K562 (cell line): ENCODE results near the gene TFAP2A. TPM values are rescaled to one million over a fixed set of nuclear protein-coding genes. Genes with fewer than 3 reads are reported as not detected.
A peak's percentile ranks its signal among the peaks of the same experiment; 100 is the strongest.

ENCODE experiments used
- ATAC-seq: fragments of 200-7000 bp; cut with Tn5 transposase; 3 replicates; pipeline ENCODE4 v1.9.1; 2020; ENCODE audit warnings: moderate library complexity
- BruUV-seq: library from RNA; stranded (reverse); fragments of 400-500 nt; replicated peaks from 2 replicates; lab custom pipeline; 2021; lab: Mats Ljungman, UMichigan
- CTCF ChIA-PET: fragments of 300-600 bp; formaldehyde crosslinking; extraction: SDS; loops from one replicate; lab custom pipeline; 2021; ENCODE audit warnings: low intra/inter-chr PET ratio; lab: Yijun Ruan, JAX
- POLR2A ChIA-PET: fragments of 300-600, 350-650 bp; sonication (Branson Sonifier 250); formaldehyde crosslinking; extraction: SDS; loops from one replicate; lab custom pipeline; 2021; ENCODE audit warnings: antibody characterized with exemption, inconsistent platforms; lab: Yijun Ruan, JAX
- DNase-seq, 4 experiments: peaks; one replicate each; pipeline versions ENCODE4 v3.0.0 to v3.0.0-alpha.2; 2011 to 2018; ENCODE audit warnings: low spot score in 3 of 4, mixed read lengths in 3 of 4; ENCODE audit errors: extremely low read depth in 1 of 4
- FAIRE-seq: peaks from 2 replicates; lab custom pipeline; 2011; peaks lifted over from hg19 to GRCh38; lab: Jason Lieb, UNC
- H2AFZ ChIP-seq: 2 replicates; pipeline ENCODE4 v1.6.0; 2011; ENCODE audit warnings: low read depth, low read length, control low read depth, inconsistent platforms
- H3K27ac ChIP-seq: fragments of 200-600 bp; 3 replicates; pipeline ENCODE4 v1.8.0; 2011; ENCODE audit warnings: low read depth, mild to moderate bottlenecking, control low read depth, inconsistent platforms, low read length, moderate library complexity, mixed read lengths; ENCODE audit errors: extremely low read depth
- H3K27me3 ChIP-seq, 2 experiments: fragments of 300-600 bp in 1 of 2; 2 replicates in 1 of 2; 3 replicates in 1 of 2; pipeline versions ENCODE4 v1.6.0 to v1.8.0; 2011; ENCODE audit warnings: inconsistent platforms in 2 of 2, low read length in 2 of 2, mild to moderate bottlenecking in 1 of 2, mixed read lengths in 1 of 2, moderate library complexity in 1 of 2; ENCODE audit not compliant: control insufficient read depth in 2 of 2, insufficient read depth in 2 of 2
- H3K36me3 ChIP-seq: fragments of 300-600 bp; 3 replicates; pipeline ENCODE4 v1.8.0; 2011; ENCODE audit warnings: mild to moderate bottlenecking, low read length, inconsistent platforms; ENCODE audit not compliant: control insufficient read depth, insufficient read depth
- H3K4me1 ChIP-seq, 2 experiments: fragments of 200-600 bp in 1 of 2; replicated peaks in 1 of 2; 2 replicates in 1 of 2; 3 replicates in 1 of 2; pipeline versions ENCODE4 v1.5.1 to v1.8.0; 2011; ENCODE audit warnings: inconsistent platforms in 2 of 2, low read length in 2 of 2, mild to moderate bottlenecking in 1 of 2, mixed read lengths in 1 of 2, moderate library complexity in 1 of 2; ENCODE audit not compliant: control insufficient read depth in 2 of 2, insufficient read depth in 2 of 2
- H3K4me2 ChIP-seq: 2 replicates; pipeline ENCODE4 v1.6.1; 2011; ENCODE audit warnings: low read length, control low read depth, inconsistent platforms, mixed read lengths; ENCODE audit not compliant: insufficient read depth
- H3K4me3 ChIP-seq: fragments of 200-600 bp; sonication (generic), shearing (Covaris generic); 2 replicates; pipeline ENCODE4 v1.5.1; 2016; ENCODE audit warnings: control low read depth, inconsistent platforms
- H3K79me2 ChIP-seq: fragments of 200-600 bp; 3 replicates; pipeline ENCODE4 v1.8.0; 2011; ENCODE audit warnings: low read length, inconsistent platforms; ENCODE audit not compliant: control insufficient read depth, insufficient read depth
- H3K9ac ChIP-seq, 2 experiments: 2 replicates each; pipeline versions ENCODE4 v1.6.0 to v1.6.1; 2011; ENCODE audit warnings: low read depth in 2 of 2, low read length in 2 of 2, control low read depth in 1 of 2, inconsistent platforms in 1 of 2, mild to moderate bottlenecking in 1 of 2, mixed read lengths in 1 of 2; ENCODE audit not compliant: insufficient read depth in 1 of 2
- H3K9me1 ChIP-seq: one replicate; pipeline ENCODE4 v1.6.0; 2011; ENCODE audit warnings: inconsistent platforms, mild to moderate bottlenecking, low read length, moderate library complexity; ENCODE audit not compliant: control insufficient read depth, insufficient read depth
- H3K9me3 ChIP-seq: replicated peaks from 2 replicates; pipeline ENCODE4 v1.5.1; 2011; ENCODE audit warnings: low read depth, low read length, inconsistent platforms; ENCODE audit not compliant: control insufficient read depth, insufficient read depth
- H4K20me1 ChIP-seq: replicated peaks from 2 replicates; pipeline ENCODE4 v1.6.1; 2011; ENCODE audit warnings: low read length, inconsistent platforms, mixed read lengths; ENCODE audit not compliant: control insufficient read depth, insufficient read depth
- ARHGAP35 ChIP-seq: fragments of 450-650 bp; IDR thresholded peaks from 2 replicates; pipeline ENCODE4 v1.6.1; 2018; ENCODE audit not compliant: partially characterized antibody
- BRF1 ChIP-seq: IDR thresholded peaks from 3 replicates; pipeline ENCODE4 v1.6.1; 2011; ENCODE audit warnings: borderline replicate concordance, mild to moderate bottlenecking; ENCODE audit not compliant: insufficient read length; ENCODE audit errors: extremely low read depth
- CBX1 ChIP-seq: sonication (generic); IDR thresholded peaks from 2 replicates; pipeline ENCODE4 v1.6.1; 2016; ENCODE audit warnings: antibody characterized with exemption, low read depth, mild to moderate bottlenecking
- GABPA ChIP-seq: fragments of 200-800 bp; sonication (Bioruptor generic); conservative IDR thresholded peaks from 2 replicates; pipeline ENCODE4 v1.6.1; 2016; ENCODE audit warnings: low read depth, missing genetic modification characterization, missing compliant biosample characterization
- HMG20B ChIP-seq: fragments of 250-450 bp; sonication (Bioruptor Pico); IDR thresholded peaks from 2 replicates; pipeline ENCODE4 v1.5.0; 2021; ENCODE audit warnings: mild to moderate bottlenecking
- HOXB6 ChIP-seq: fragments of 250-450 bp; sonication (Bioruptor Pico); IDR thresholded peaks from 2 replicates; pipeline ENCODE4 v1.5.1; 2022; ENCODE audit warnings: mild to moderate bottlenecking, borderline replicate concordance
- KLF10 ChIP-seq: fragments of 250-450 bp; sonication (Bioruptor Pico); IDR thresholded peaks from 2 replicates; pipeline ENCODE4 v1.6.1; 2021; ENCODE audit warnings: matching md5 sums
- PURB ChIP-seq: sonication (generic); formaldehyde crosslinking; IDR thresholded peaks from 2 replicates; pipeline ENCODE4 v1.9.0; 2021; ENCODE audit warnings: low read depth, mild to moderate bottlenecking, missing genetic modification reagents
- TRIM28 ChIP-seq: fragments of 450-650 bp; IDR thresholded peaks from 2 replicates; pipeline ENCODE4 v1.6.1; 2017
- XRCC5 ChIP-seq: fragments of 200-400 bp; formaldehyde crosslinking; IDR thresholded peaks from 2 replicates; pipeline ENCODE4 v1.6.1; 2017; ENCODE audit warnings: low read depth, mild to moderate bottlenecking, low read length
- ZEB2 ChIP-seq: fragments of 450-650 bp; IDR thresholded peaks from 2 replicates; pipeline ENCODE4 v1.6.1; 2016
- ZNF311 ChIP-seq: fragments of 250-450 bp; sonication (Bioruptor Pico); IDR thresholded peaks from 2 replicates; pipeline ENCODE4 v1.4.0; 2020; ENCODE audit warnings: mild to moderate bottlenecking, moderate library complexity
- WGBS: fragments of 100-300 bp; shearing (Covaris generic); methylation state at CpG from one replicate; pipeline ENCODE4 v1.1.6; 2016; ENCODE audit warnings: low coverage, mixed read lengths; ENCODE audit not compliant: insufficient coverage; ENCODE audit errors: missing lambda C conversion rate; 5-methylcytosine and 5-hydroxymethylcytosine counted together
- in situ Hi-C: fragments of 300-500 bp; cut with MboI; formaldehyde crosslinking; loops from 4 replicates; pipeline ENCODE4 v1.15.0; 2018; ENCODE audit warnings: inconsistent platforms, mixed read lengths
- intact Hi-C: fragments of 100-400 bp; cut with micrococcal nuclease; formaldehyde crosslinking; loops from 2 replicates; pipeline ENCODE4 v1.14.2; 2022
- polyA plus RNA-seq, 8 experiments: library from polyadenylated mRNA; depleted of rRNA in 4 of 8; stranded (reverse) in 5 of 8; unstranded in 3 of 8; fragments of >200 nt; fragmentation: Nextera tagmentation in 2 of 8; fragmentation: Illumina TruSeq in 1 of 8; extraction: Ambion mirVana in 2 of 8; extraction: Trizol in 1 of 8; gene quantifications; 2 replicates each; pipeline versions ENCODE4 v1.2.1 to v1.2.3, GENCODE V29; 2011 to 2014; ENCODE audit warnings: inconsistent platforms in 1 of 8, missing spikeins in 1 of 8
- total RNA-seq, 7 experiments: library from RNA; depleted of rRNA in 6 of 7; stranded (reverse); fragments of >200 nt in 6 of 7; fragmentation: Illumina TruSeq in 2 of 7; extraction: Trizol in 2 of 7; gene quantifications; 2 replicates each; pipeline versions ENCODE4 v1.2.1 to v1.2.3, GENCODE V29; 2011 to 2021; ENCODE audit warnings: low replicate concordance in 1 of 7
- TF ChIP-seq, protein P1 (sequence below): IDR thresholded peaks from 3 replicates; pipeline ENCODE4 v1.6.1; 2011; ENCODE audit warnings: borderline replicate concordance, mild to moderate bottlenecking; ENCODE audit not compliant: insufficient read length, insufficient read depth
- TF ChIP-seq, protein P2 (sequence below): sonication (generic); formaldehyde crosslinking; IDR thresholded peaks from 2 replicates; pipeline ENCODE4 v1.8.0; 2022; ENCODE audit warnings: mild to moderate bottlenecking, missing genetic modification reagents
- TF ChIP-seq, protein P3 (sequence below): sonication (generic); IDR thresholded peaks from 2 replicates; pipeline ENCODE4 v1.6.1; 2016

The TFAP2A gene
- total and polyA plus RNA-seq, 9 of the 15 experiments (the other 6 are each of a cell fraction or from before 2014, with no cell fraction given): 0.14 to 0.53 (median 0.19) TPM; not detected in 1

DNA sequence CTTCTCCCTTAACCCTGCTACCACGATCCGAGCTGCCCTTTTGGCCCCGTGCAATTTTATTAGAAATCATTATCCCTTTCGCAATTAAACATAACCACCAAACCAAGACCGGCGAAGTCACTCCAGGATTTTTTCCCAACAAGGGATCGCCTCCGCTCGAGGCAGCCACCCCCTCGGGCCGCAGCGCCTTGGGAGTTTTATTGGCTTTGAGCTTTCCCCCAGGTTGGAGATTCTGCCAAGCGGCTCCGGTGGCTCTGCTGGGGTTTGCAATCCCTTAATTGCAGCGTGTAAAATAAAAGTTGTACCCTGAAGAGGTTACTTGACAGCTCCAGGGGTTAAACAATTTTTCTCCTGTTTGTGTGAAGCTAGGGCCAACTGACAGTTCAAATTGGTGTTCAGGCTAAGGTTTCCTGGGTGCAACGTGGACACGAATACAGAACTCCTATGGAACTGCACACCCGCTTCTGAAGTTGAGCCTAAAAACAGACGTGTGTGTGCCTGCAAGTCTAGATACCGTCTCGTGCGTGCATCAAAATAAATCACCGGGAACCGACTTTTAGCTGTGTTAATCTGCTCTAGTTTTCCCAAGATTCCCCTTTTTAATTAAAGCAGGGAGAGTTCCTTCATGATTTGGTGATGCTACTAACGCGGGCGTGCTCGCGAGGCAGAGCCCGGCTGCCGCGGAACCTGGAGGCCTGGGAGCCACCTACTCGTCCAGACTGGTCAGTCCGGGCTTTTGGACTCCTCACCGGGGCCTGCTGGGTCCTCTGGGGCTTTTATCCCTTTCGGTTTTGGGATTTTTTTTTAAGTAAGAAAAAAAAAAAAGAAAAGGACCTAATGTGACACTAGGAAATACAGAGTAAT lies 975 bp upstream of the TFAP2A start:
- ATAC-seq (no peak), DNase-seq (no peak), FAIRE-seq (no peak)
- no peak overlapping the region for H2AFZ ChIP-seq
- POLR2A ChIA-PET: interaction anchor here (0.6 to 1.9 kb wide), 4 partner anchors 8 to 1241 kb away, joined by 3 to 7 read pairs (median 3); no protein-coding TSS in a partner anchor
- peak overlapping the region in 1 of 2 experiments; percentile 32; a peak in 1 of 4 replicates for H3K9ac ChIP-seq
- in situ Hi-C loops (no loop called here), intact Hi-C loops (no loop called here)
- H4K20me1 ChIP-seq: no peaks in the 10 kb centered on the region
- H3K36me3 ChIP-seq: no peaks in the 10 kb centered on the region
- 0 out of 2 replicates have a peak, but pooled peaks cover 2% of the 10 kb centered on the region for H3K9me3 ChIP-seq
- no peak overlapping the region for H3K27ac ChIP-seq
- BruUV-seq: no TSS peak
- CTCF ChIA-PET: interaction anchor here (0.6 kb wide), 1 partner anchor 103 kb away, joined by 3 read pairs; no protein-coding TSS in a partner anchor
- H3K4me3 ChIP-seq: no peak overlapping the region
- no peak overlapping the region for H3K4me2 ChIP-seq
- peaks cover 0 to 68% of the 10 kb centered on the region in 2 experiments; a peak in 3 of 5 replicates for H3K4me1 ChIP-seq
- H3K9me1 ChIP-seq: no peaks in the 10 kb centered on the region
- no peaks in the 10 kb centered on the region for H3K79me2 ChIP-seq
- peaks cover 29 to 67% of the 10 kb centered on the region in 2 experiments for H3K27me3 ChIP-seq
- WGBS: 55% methylated on average over 36 of the region's 36 CpGs
- TF ChIP-seq TRIM28: no peak
- TF ChIP-seq BRF1: no peak
- no peak for TF ChIP-seq XRCC5
- TF ChIP-seq, protein P1, sequence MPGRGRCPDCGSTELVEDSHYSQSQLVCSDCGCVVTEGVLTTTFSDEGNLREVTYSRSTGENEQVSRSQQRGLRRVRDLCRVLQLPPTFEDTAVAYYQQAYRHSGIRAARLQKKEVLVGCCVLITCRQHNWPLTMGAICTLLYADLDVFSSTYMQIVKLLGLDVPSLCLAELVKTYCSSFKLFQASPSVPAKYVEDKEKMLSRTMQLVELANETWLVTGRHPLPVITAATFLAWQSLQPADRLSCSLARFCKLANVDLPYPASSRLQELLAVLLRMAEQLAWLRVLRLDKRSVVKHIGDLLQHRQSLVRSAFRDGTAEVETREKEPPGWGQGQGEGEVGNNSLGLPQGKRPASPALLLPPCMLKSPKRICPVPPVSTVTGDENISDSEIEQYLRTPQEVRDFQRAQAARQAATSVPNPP: no peak
- TF ChIP-seq KLF10: no peak
- TF ChIP-seq HMG20B (CRISPR knock-in tag): no peak
- no peak for TF ChIP-seq ZEB2
- no peak for TF ChIP-seq CBX1
- no peak for TF ChIP-seq GABPA
- no peak for TF ChIP-seq HOXB6 (CRISPR knock-in tag)
- TF ChIP-seq, protein P2, sequence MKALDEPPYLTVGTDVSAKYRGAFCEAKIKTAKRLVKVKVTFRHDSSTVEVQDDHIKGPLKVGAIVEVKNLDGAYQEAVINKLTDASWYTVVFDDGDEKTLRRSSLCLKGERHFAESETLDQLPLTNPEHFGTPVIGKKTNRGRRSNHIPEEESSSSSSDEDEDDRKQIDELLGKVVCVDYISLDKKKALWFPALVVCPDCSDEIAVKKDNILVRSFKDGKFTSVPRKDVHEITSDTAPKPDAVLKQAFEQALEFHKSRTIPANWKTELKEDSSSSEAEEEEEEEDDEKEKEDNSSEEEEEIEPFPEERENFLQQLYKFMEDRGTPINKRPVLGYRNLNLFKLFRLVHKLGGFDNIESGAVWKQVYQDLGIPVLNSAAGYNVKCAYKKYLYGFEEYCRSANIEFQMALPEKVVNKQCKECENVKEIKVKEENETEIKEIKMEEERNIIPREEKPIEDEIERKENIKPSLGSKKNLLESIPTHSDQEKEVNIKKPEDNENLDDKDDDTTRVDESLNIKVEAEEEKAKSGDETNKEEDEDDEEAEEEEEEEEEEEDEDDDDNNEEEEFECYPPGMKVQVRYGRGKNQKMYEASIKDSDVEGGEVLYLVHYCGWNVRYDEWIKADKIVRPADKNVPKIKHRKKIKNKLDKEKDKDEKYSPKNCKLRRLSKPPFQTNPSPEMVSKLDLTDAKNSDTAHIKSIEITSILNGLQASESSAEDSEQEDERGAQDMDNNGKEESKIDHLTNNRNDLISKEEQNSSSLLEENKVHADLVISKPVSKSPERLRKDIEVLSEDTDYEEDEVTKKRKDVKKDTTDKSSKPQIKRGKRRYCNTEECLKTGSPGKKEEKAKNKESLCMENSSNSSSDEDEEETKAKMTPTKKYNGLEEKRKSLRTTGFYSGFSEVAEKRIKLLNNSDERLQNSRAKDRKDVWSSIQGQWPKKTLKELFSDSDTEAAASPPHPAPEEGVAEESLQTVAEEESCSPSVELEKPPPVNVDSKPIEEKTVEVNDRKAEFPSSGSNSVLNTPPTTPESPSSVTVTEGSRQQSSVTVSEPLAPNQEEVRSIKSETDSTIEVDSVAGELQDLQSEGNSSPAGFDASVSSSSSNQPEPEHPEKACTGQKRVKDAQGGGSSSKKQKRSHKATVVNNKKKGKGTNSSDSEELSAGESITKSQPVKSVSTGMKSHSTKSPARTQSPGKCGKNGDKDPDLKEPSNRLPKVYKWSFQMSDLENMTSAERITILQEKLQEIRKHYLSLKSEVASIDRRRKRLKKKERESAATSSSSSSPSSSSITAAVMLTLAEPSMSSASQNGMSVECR (CRISPR knock-in tag): no peak
- TF ChIP-seq, protein P3, sequence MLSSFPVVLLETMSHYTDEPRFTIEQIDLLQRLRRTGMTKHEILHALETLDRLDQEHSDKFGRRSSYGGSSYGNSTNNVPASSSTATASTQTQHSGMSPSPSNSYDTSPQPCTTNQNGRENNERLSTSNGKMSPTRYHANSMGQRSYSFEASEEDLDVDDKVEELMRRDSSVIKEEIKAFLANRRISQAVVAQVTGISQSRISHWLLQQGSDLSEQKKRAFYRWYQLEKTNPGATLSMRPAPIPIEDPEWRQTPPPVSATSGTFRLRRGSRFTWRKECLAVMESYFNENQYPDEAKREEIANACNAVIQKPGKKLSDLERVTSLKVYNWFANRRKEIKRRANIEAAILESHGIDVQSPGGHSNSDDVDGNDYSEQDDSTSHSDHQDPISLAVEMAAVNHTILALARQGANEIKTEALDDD: no peak
- TF ChIP-seq ARHGAP35: no peak
- no peak for TF ChIP-seq PURB (CRISPR knock-in tag)
- no peak for TF ChIP-seq ZNF311 (CRISPR knock-in tag)
